GM23248 (cell line): ENCODE data around the gene HDHD5. TPM values are rescaled to one million over a fixed set of nuclear protein-coding genes. Genes with fewer than 3 reads are reported as not detected.

Experiments used
- DNase-seq: peaks from one replicate; pipeline ENCODE4 v3.0.0-alpha.2; 2015
- H2AFZ ChIP-seq: fragments of 200-600 bp; sonication (generic); 2 replicates; pipeline ENCODE4 v1.6.1; 2016; ENCODE audit warnings: antibody characterized with exemption
- H3F3A ChIP-seq: fragments of 200-600 bp; sonication (generic); 2 replicates; pipeline ENCODE4 v1.6.1; 2016; ENCODE audit warnings: mild to moderate bottlenecking, antibody characterized with exemption, mixed run types; ENCODE audit not compliant: insufficient read depth
- H3K27ac ChIP-seq: fragments of 200-600 bp; sonication (generic); 2 replicates; pipeline ENCODE4 v1.5.1; 2016; ENCODE audit warnings: mild to moderate bottlenecking
- H3K27me3 ChIP-seq: fragments of 200-600 bp; sonication (generic); replicated peaks from 2 replicates; pipeline ENCODE4 v1.6.1; 2016; ENCODE audit warnings: mild to moderate bottlenecking; ENCODE audit not compliant: insufficient read depth
- H3K36me3 ChIP-seq: fragments of 200-600 bp; sonication (generic); 2 replicates; pipeline ENCODE4 v1.6.1; 2016; ENCODE audit warnings: low read depth, mild to moderate bottlenecking
- H3K4me1 ChIP-seq: fragments of 200-600 bp; sonication (generic); 2 replicates; pipeline ENCODE4 v1.6.1; 2016; ENCODE audit warnings: mild to moderate bottlenecking; ENCODE audit not compliant: insufficient read depth
- H3K4me2 ChIP-seq: fragments of 200-600 bp; sonication (generic); one replicate; pipeline ENCODE4 v1.6.1; 2016; ENCODE audit warnings: mild to moderate bottlenecking; ENCODE audit not compliant: unreplicated experiment
- H3K4me3 ChIP-seq: fragments of 200-600 bp; sonication (generic); 2 replicates; pipeline ENCODE4 v1.5.1; 2016; ENCODE audit warnings: mild to moderate bottlenecking
- H3K79me2 ChIP-seq: fragments of 200-600 bp; sonication (generic); 2 replicates; pipeline ENCODE4 v1.6.1; 2016; ENCODE audit warnings: mild to moderate bottlenecking; ENCODE audit not compliant: insufficient read depth
- H3K9ac ChIP-seq: fragments of 200-600 bp; sonication (generic); 2 replicates; pipeline ENCODE4 v1.6.1; 2016; ENCODE audit warnings: mild to moderate bottlenecking
- H3K9me2 ChIP-seq: fragments of 200-600 bp; sonication (generic); 2 replicates; pipeline ENCODE4 v1.6.1; 2016; ENCODE audit warnings: mixed run types, mild to moderate bottlenecking, moderate library complexity; ENCODE audit not compliant: insufficient read depth
- H3K9me3 ChIP-seq: fragments of 200-600 bp; sonication (generic); one replicate; pipeline ENCODE4 v1.6.1; 2017; ENCODE audit warnings: low read depth
- H4K20me1 ChIP-seq: fragments of 200-600 bp; sonication (generic); 2 replicates; pipeline ENCODE4 v1.6.0; 2016; ENCODE audit not compliant: insufficient read depth
- EZH2 ChIP-seq: fragments of 200-600 bp; sonication (generic); IDR thresholded peaks from 2 replicates; pipeline ENCODE4 v1.6.1; 2018; ENCODE audit warnings: antibody characterized with exemption, mild to moderate bottlenecking; ENCODE audit not compliant: insufficient read depth, poor library complexity, severe bottlenecking
- EZH2phosphoT487 ChIP-seq: fragments of 200-600 bp; sonication (generic); IDR thresholded peaks from 2 replicates; pipeline ENCODE4 v1.6.1; 2018; ENCODE audit warnings: antibody characterized with exemption, moderate library complexity, mild to moderate bottlenecking, low read depth; ENCODE audit not compliant: insufficient read depth
- WGBS, 2 experiments: methylation state at CpG; one replicate each; pipeline ENCODE4 v1.1.6; 2015 to 2017; ENCODE audit warnings: low lambda C conversion rate in 2 of 2, low coverage in 1 of 2; ENCODE audit errors: missing lambda C conversion rate in 2 of 2; 5-methylcytosine and 5-hydroxymethylcytosine counted together
- in situ Hi-C: fragments of 300-500 bp; cut with MboI; formaldehyde crosslinking; loops from 2 replicates; pipeline ENCODE4 v1.15.0; 2020
- polyA plus RNA-seq: library from polyadenylated mRNA; unstranded; fragments of >200 nt; fragmentation: Nextera tagmentation; extraction: Ambion mirVana; gene quantifications from 2 replicates; pipeline ENCODE4 v1.2.1, GENCODE V29; 2016
- total RNA-seq: library from RNA; depleted of rRNA; stranded (reverse); fragments of >200 nt; shearing (Covaris generic); gene quantifications from 2 replicates; pipeline ENCODE4 v1.2.3, GENCODE V29; 2014

HDHD5 gene
- total and polyA plus RNA-seq, 2 experiments from 2014 or later: 53.2 to 54.5 TPM

- Histone ChIP-seq H2AFZ (no peak overlapping the region), H3F3A (no peaks in the 10 kb centered on the region), H3K27ac (no peak overlapping the region), H3K36me3 (no peaks in the 10 kb centered on the region; the same call in 1 of the 2 replicates), H3K4me3 (no peak overlapping the region), H3K79me2 (no peaks in the 10 kb centered on the region), H3K9me2 (no peaks in the 10 kb centered on the region), H4K20me1 (no peaks in the 10 kb centered on the region), H3K27me3 (no peaks in the 10 kb centered on the region), H3K9me3 (no peaks in the 10 kb centered on the region), H3K9ac (no peak overlapping the region), H3K4me1 (no peaks in the 10 kb centered on the region), H3K4me2 (no peak overlapping the region)
- in situ Hi-C loops: no loop called here
- TF ChIP-seq EZH2: no peak
- no peak for TF ChIP-seq EZH2phosphoT487
- 55 to 58% methylated on average over 8 of the region's 8 CpGs for WGBS, 2 experiments
- no peak for DNase-seq
Observed at GRCh38 chr22:17113600-17113999, 45.5 kb downstream of the HDHD5 start.

GRCh38 chr22:17112491-17113042 is 46.5 kb downstream of the HDHD5 start:
- no peaks in the 10 kb centered on the region for H3K4me1 ChIP-seq
- H3K9me3 ChIP-seq: no peaks in the 10 kb centered on the region
- H3K4me3 ChIP-seq: no peak overlapping the region
- no peaks in the 10 kb centered on the region for H3F3A ChIP-seq
- no peaks in the 10 kb centered on the region for H3K9me2 ChIP-seq
- no peaks in the 10 kb centered on the region for H3K79me2 ChIP-seq
- no peak overlapping the region for H3K4me2 ChIP-seq
- no peak for DNase-seq
- no peak overlapping the region for H2AFZ ChIP-seq
- TF ChIP-seq EZH2: no peak
- no peak for TF ChIP-seq EZH2phosphoT487
- H3K27me3 ChIP-seq: no peaks in the 10 kb centered on the region
- WGBS, 2 experiments: 68 to 78% methylated on average over 9 of the region's 9 CpGs
- H3K27ac ChIP-seq: no peak overlapping the region
- no peak overlapping the region for H3K9ac ChIP-seq
- in situ Hi-C loops: no loop called here
- H3K36me3 ChIP-seq: no peaks in the 10 kb centered on the region; the same call in 1 of the 2 replicates
- no peaks in the 10 kb centered on the region for H4K20me1 ChIP-seq

GRCh38 chr22:17110791-17111550 is 48.1 kb downstream of the HDHD5 start:
- Histone ChIP-seq H3K9me2 (no peaks in the 10 kb centered on the region), H3K4me1 (no peaks in the 10 kb centered on the region), H3K27ac (no peak overlapping the region), H4K20me1 (no peaks in the 10 kb centered on the region), H3K4me2 (no peak overlapping the region), H3K79me2 (no peaks in the 10 kb centered on the region), H3K4me3 (no peak overlapping the region), H3K9ac (no peak overlapping the region), H3K36me3 (no peaks in the 10 kb centered on the region; the same call in 1 of the 2 replicates), H3K27me3 (no peaks in the 10 kb centered on the region), H3F3A (no peaks in the 10 kb centered on the region), H3K9me3 (no peaks in the 10 kb centered on the region), H2AFZ (no peak overlapping the region)
- 71 to 78% methylated on average over 10 to 13 of the region's 13 CpGs for WGBS, 2 experiments
- no peak for DNase-seq
- no peak for TF ChIP-seq EZH2
- TF ChIP-seq EZH2phosphoT487: no peak
- in situ Hi-C loops: no loop called here

GRCh38 chr22:17109976-17110375 is 49.1 kb downstream of the HDHD5 start:
- Histone ChIP-seq H3K9ac (no peak overlapping the region), H4K20me1 (no peaks in the 10 kb centered on the region), H3K4me3 (no peak overlapping the region), H3K27ac (no peak overlapping the region), H3K4me1 (no peaks in the 10 kb centered on the region), H3F3A (no peaks in the 10 kb centered on the region), H3K9me2 (no peaks in the 10 kb centered on the region), H3K36me3 (no peaks in the 10 kb centered on the region; the same call in 1 of the 2 replicates), H2AFZ (no peak overlapping the region), H3K9me3 (no peaks in the 10 kb centered on the region), H3K27me3 (no peaks in the 10 kb centered on the region), H3K79me2 (no peaks in the 10 kb centered on the region), H3K4me2 (no peak overlapping the region)
- TF ChIP-seq EZH2: no peak
- no peak for TF ChIP-seq EZH2phosphoT487
- no peak for DNase-seq
- in situ Hi-C loops: no loop called here
- 91 to 92% methylated on average over 16 of the region's 16 CpGs for WGBS, 2 experiments
